ENCODE measurements around the gene CACNA1G. TPM values are rescaled to one million over a fixed set of nuclear protein-coding genes. Genes with fewer than 3 reads are reported as not detected.

Gene CACNA1G
- total and polyA plus RNA-seq, 9 of the 15 experiments (the other 6 are each of a cell fraction or from before 2014, with no cell fraction given): 0.01 TPM; not detected in 8

- TF ChIP-seq RBM14 (IDR thresholded peaks at IDR 0.05; ENCODE audit: borderline replicate concordance, insufficient read depth, low read depth, low read length): no peak
- TF ChIP-seq ZNF263 (CRISPR knock-in tag; IDR thresholded peaks at IDR 0.05; ENCODE audit: borderline replicate concordance): no peak
- TF ChIP-seq ZNF511 (CRISPR knock-in tag; IDR thresholded peaks at IDR 0.05): no peak
Measured at GRCh38 chr17:50642722-50643656, 82.5 kb downstream of the CACNA1G start (continued).

GRCh38 chr17:50645748-50646682 is 85.5 kb downstream of the CACNA1G start:
- WGBS (ENCODE audit: insufficient coverage, low coverage, missing lambda C conversion rate): 20% methylated on average over 3 of the region's 3 CpGs
- no peak for ATAC-seq
- intact Hi-C loops (cut with micrococcal nuclease) (no loop called here), in situ Hi-C loops (cut with MboI) (no loop called here)
- POLR2A ChIA-PET: interaction anchor here (1.0 to 1.1 kb wide), 2 partner anchors 12 to 15 kb away, joined by 4 to 6 read pairs; no protein-coding TSS in a partner anchor
- Histone ChIP-seq H3K27ac (ENCODE audit: extremely low read depth, low read depth, low read length) (no peak overlapping the region), H3K9ac (ENCODE audit: insufficient read depth in 1 of 2, low read depth in 2 of 2, low read length in 2 of 2) (no peak overlapping the region), H3K36me3 (ENCODE audit: control insufficient read depth, insufficient read depth, low read length) (no peaks in the 10 kb centered on the region), H3K79me2 (ENCODE audit: control insufficient read depth, insufficient read depth, low read length) (no peaks in the 10 kb centered on the region), H3K9me3 (replicated peaks; ENCODE audit: control insufficient read depth, insufficient read depth, low read depth, low read length) (no peaks in the 10 kb centered on the region), H3K4me3 (no peak overlapping the region), H3K9me1 (ENCODE audit: control insufficient read depth, insufficient read depth, low read length) (no peaks in the 10 kb centered on the region), H2AFZ (ENCODE audit: low read depth, low read length) (no peak overlapping the region), H3K4me1 (replicated peaks in 1 of 2; ENCODE audit: control insufficient read depth in 2 of 2, insufficient read depth in 2 of 2, low read length in 2 of 2) (peaks cover 4 to 10% of the 10 kb centered on the region in 2 experiments), H3K27me3 (ENCODE audit: control insufficient read depth in 2 of 2, insufficient read depth in 2 of 2, low read length in 2 of 2) (no peaks in the 10 kb centered on the region), H4K20me1 (replicated peaks; ENCODE audit: control insufficient read depth, insufficient read depth, low read length) (no peaks in the 10 kb centered on the region), H3K4me2 (ENCODE audit: insufficient read depth, low read length) (no peak overlapping the region)
- FAIRE-seq: no peak
- no peak for DNase-seq (ENCODE audit: extremely low read depth in 1 of 4, low spot score in 3 of 4)
- CTCF ChIA-PET (ENCODE audit: low intra/inter-chr PET ratio): no interaction called here
- no TSS peak for BruUV-seq (replicated peaks)
- TF ChIP-seq CBX1 (IDR thresholded peaks at IDR 0.05; ENCODE audit: low read depth) (no peak), MAFF (IDR thresholded peaks at IDR 0.05; ENCODE audit: low read length) (peak; percentile 37; the same call in 1 of the 2 replicates), MAFK (IDR thresholded peaks at IDR 0.05; ENCODE audit: low read length) (peak; percentile 43; the same call in 1 of the 2 replicates), REST (IDR thresholded peaks at IDR 0.05; ENCODE audit: borderline replicate concordance) (no peak), REST (CRISPR knock-in tag; IDR thresholded peaks at IDR 0.05; ENCODE audit: low read depth) (no peak), CBFA2T3 (IDR thresholded peaks at IDR 0.05) (no peak), C11orf30 (IDR thresholded peaks at IDR 0.05; ENCODE audit: low read depth) (peak; percentile 79)
